Activated CD4-positive, alpha-beta memory T cell treated with anti-CD3 and anti-CD28 coated beads for 36 hours (primary cell): Measurements from ENCODE around the gene TAF4. TPM values are rescaled to one million over a fixed set of nuclear protein-coding genes. Genes with fewer than 3 reads are reported as not detected.

Experiments
- CTCF ChIA-PET: fragments of 350-600 bp; sonication (Branson Sonifier 250); formaldehyde crosslinking; loops from one replicate; lab custom pipeline; 2021; ENCODE audit warnings: antibody characterized with exemption, inconsistent platforms; lab: Charles Lee
- POLR2A ChIA-PET: fragments of 350-600 bp; sonication (Branson Sonifier 250); formaldehyde crosslinking; loops from one replicate; lab custom pipeline; 2021; ENCODE audit warnings: antibody characterized with exemption; lab: Charles Lee
- DNase-seq: peaks from one replicate; pipeline ENCODE4 v3.0.0-alpha.2; 2020
- H3K27ac Mint-ChIP-seq: one replicate; pipeline ENCODE4 v1.8.0; 2021; ENCODE audit warnings: mixed read lengths
- H3K27me3 Mint-ChIP-seq: one replicate; pipeline ENCODE4 v1.8.0; 2021; ENCODE audit warnings: mixed read lengths
- H3K36me3 Mint-ChIP-seq: one replicate; pipeline ENCODE4 v1.8.0; 2021; ENCODE audit warnings: mixed read lengths
- H3K4me1 Mint-ChIP-seq: one replicate; pipeline ENCODE4 v1.8.0; 2021; ENCODE audit warnings: low read depth, mixed read lengths
- H3K4me3 Mint-ChIP-seq: one replicate; pipeline ENCODE4 v1.8.0; 2021; ENCODE audit warnings: mild to moderate bottlenecking, mixed read lengths
- H3K9me3 Mint-ChIP-seq: one replicate; pipeline ENCODE4 v1.8.0; 2021; ENCODE audit warnings: mixed read lengths
- intact Hi-C: fragments of 100-400 bp; cut with micrococcal nuclease; formaldehyde crosslinking; loops from one replicate; pipeline ENCODE4 v1.15.1; 2023
- total RNA-seq, 2 experiments: library from RNA; stranded (reverse); gene quantifications; one replicate each; pipeline ENCODE4 v1.2.3, GENCODE V29; 2021

The TAF4 gene
- total RNA-seq, 2 experiments from 2014 or later: 15.3 to 17.0 TPM

DNA sequence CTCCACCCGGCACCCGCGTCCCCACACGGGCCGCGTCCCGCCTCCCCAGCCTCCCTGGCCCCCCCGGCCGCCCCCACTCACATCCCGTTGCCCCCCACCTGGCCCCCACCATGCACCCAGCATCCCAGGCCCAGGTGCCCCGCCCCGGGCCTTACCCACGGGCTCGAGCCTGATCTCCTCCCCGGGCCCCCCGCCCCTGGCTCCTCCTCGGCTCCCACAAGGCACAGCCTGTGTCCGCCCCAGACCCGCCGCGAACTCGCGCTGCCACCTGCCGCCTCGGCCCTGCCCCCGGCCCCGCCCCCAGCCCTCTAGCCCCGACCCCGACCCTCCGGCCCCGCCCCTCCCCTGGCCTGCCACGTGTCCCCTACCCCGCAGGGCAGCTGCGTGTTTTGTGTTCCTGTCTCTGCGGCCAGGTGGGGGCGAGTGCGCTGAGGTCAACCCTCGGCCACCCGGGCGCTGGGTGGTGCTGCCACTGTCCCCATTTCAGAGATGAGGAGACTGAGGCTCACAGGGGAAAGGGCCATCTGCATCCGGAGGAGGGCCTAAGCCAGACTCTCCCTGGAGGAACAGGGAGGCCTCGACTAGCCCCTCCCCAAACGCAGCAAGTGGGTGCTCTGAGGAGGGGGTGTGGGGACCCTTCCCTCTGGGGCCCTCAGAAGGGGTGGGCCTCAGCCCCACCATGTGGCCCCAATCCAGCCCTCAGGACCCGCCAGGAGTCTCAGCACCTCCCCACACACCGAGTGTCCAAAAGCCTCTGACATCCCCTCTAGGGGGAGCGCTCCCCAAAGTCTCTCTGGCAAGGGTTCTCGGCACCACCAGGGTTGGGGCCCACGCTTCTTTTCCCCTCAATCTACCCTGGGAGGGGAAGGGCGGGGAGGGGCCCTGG, 99.8 kb downstream of the TAF4 start:
- Mint-ChIP-seq H3K27ac (no peak overlapping the region), H3K4me1 (no peaks in the 10 kb centered on the region), H3K27me3 (peaks cover 24% of the 10 kb centered on the region), H3K4me3 (no peak overlapping the region), H3K9me3 (no peaks in the 10 kb centered on the region), H3K36me3 (no peaks in the 10 kb centered on the region)
- ChIA-PET POLR2A (no interaction called here), CTCF (no interaction called here)
- no peak for DNase-seq
- intact Hi-C loops: no loop called here

DNA sequence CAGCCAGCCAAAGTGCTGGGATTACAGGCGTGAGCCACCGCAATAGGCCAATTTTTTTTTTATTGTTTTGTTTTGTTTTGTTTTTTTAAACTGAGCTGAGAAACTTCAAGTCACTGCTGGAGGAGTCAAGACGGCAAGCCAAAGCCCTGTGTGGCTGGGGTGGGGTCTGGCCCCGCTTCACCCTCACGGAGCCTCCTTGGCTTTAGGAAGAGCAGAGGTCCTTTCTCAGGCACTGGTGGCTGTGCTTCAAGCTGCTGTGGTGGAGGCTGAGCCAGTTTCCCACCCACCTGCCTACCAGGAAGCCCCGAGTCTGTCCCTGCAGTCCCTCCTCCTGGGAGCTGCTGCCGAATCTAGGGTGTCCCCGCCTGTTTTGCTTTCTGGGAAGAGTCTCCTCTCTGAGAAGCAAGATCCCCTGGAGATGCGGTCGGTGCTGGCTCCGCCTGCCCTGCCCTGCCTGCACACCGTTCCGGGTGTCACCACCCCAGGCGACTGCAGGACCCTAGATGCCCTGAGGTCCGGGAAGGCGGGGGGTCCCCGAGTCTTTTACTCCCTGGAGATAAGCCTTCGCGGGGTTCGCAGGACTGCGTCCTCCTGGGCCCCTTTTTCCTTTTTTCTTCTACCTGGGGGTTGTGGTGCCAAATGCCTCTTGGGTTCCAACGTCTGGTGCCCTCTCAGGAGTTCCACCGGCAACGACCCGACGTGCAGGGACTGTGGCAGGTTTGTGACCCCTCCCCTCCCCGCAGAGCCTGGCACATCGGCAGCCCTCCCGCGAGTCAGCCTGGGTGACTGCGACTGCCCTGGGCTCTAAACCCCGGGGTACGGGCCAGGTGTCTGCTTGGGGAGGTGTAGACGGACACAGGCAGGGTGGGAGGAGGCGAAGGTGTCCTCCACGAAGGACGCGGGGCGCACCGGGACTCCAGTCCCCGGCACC, 100.7 kb downstream of the TAF4 start:
- ChIA-PET POLR2A (no interaction called here), CTCF (no interaction called here)
- H3K4me1 Mint-ChIP-seq: no peaks in the 10 kb centered on the region
- H3K27me3 Mint-ChIP-seq: peaks cover 24% of the 10 kb centered on the region
- no peaks in the 10 kb centered on the region for H3K9me3 Mint-ChIP-seq
- no peak overlapping the region for H3K4me3 Mint-ChIP-seq
- intact Hi-C loops: no loop called here
- H3K36me3 Mint-ChIP-seq: no peaks in the 10 kb centered on the region
- H3K27ac Mint-ChIP-seq: no peak overlapping the region
- DNase-seq: no peak

DNA sequence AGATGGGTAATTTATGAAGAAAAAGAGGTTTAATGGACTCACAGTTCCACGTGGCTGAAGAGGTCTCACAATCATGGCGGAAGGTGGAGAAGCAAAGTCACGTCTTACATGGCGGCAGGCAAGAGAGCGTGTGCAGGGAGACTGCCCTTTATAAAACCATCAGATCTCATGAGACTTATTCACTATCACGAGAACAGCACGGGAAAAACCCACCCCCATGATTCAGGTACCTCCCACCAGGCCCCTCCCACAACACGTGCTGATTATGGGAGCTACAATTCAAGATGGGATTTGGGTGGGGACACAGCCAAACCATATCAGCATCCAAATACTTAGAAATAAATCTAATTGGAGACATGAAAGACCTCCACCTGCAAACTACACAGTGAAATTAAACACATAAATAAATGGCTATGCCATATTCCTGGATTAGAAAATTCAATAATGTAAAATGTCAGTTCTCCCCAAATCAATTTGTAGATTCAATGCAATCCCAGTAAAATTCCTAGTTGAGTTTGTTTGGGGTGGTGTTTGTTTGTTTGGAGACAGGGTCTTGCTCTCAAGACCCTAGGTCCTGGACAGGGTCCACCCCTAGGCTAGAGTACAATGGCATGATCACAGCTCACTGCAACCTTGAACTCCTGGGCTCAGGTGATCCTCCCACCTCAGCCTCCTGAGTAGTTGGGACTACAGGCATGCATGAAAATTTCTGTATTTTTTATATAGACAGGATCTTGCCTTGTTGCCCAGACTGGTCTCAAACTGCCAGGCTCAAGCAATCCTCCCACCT, 101.6 kb downstream of the TAF4 start:
- Mint-ChIP-seq H3K9me3 (no peaks in the 10 kb centered on the region), H3K4me3 (no peak overlapping the region), H3K36me3 (no peaks in the 10 kb centered on the region), H3K27ac (no peak overlapping the region), H3K4me1 (no peaks in the 10 kb centered on the region), H3K27me3 (peaks cover 24% of the 10 kb centered on the region)
- no peak for DNase-seq
- ChIA-PET CTCF (no interaction called here), POLR2A (no interaction called here)
- intact Hi-C loops: no loop called here

DNA sequence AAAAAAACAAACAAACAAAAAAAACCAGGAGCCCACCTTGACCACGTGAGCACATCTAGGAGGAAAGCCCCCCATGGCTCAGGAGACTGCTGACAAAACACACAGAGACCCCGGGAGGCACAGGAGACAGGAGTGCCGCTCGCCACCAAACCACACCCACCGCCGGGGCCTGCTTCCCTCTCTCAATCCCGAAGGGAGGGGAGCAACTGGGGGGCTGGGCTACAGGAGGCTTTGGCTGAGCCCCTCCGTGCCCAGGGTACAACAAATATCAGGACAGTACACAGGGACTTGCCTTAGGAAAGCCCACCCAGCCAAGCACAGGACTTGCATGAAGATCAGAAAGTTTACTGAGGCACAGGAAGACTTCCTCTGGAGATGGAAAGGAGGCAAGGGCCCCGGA, 102.5 kb downstream of the TAF4 start:
- CTCF ChIA-PET: no interaction called here
- H3K36me3 Mint-ChIP-seq: no peaks in the 10 kb centered on the region

DNA sequence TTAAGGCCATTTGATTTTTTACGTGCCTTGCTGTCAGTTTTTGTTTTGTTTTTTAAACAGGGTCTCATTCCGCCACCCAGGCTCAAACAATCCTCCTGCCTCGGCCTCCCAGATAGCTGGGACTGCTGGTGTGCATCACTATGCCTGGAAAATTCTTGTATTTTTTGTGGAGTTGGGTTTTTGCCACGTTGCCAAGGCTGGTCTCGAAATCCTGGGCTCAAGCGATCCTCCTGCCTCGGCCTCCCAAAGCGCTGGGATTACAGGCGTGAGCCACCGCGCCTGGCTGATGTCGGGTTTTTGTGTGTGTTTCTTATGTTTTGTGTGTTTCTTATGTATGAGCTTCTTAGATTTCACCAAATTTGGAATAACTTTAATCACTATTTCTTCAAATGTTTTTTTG, 104.8 kb downstream of the TAF4 start:
- H3K27ac Mint-ChIP-seq: no peak overlapping the region
- POLR2A ChIA-PET: no interaction called here
- H3K36me3 Mint-ChIP-seq: no peaks in the 10 kb centered on the region
- no peak for DNase-seq
- intact Hi-C loops: no loop called here
- CTCF ChIA-PET: no interaction called here
- H3K4me1 Mint-ChIP-seq: no peaks in the 10 kb centered on the region
- no peaks in the 10 kb centered on the region for H3K9me3 Mint-ChIP-seq
- H3K27me3 Mint-ChIP-seq: peaks cover 18% of the 10 kb centered on the region
- H3K4me3 Mint-ChIP-seq: no peak overlapping the region

More for the DNA sequence above, 102.5 kb downstream of the TAF4 start:
- Mint-ChIP-seq H3K27me3 (peaks cover 24% of the 10 kb centered on the region), H3K9me3 (no peaks in the 10 kb centered on the region), H3K4me3 (no peak overlapping the region), H3K27ac (no peak overlapping the region), H3K4me1 (no peaks in the 10 kb centered on the region)
- DNase-seq: peak; percentile 5
- intact Hi-C loops: no loop called here
- POLR2A ChIA-PET: no interaction called here

DNA sequence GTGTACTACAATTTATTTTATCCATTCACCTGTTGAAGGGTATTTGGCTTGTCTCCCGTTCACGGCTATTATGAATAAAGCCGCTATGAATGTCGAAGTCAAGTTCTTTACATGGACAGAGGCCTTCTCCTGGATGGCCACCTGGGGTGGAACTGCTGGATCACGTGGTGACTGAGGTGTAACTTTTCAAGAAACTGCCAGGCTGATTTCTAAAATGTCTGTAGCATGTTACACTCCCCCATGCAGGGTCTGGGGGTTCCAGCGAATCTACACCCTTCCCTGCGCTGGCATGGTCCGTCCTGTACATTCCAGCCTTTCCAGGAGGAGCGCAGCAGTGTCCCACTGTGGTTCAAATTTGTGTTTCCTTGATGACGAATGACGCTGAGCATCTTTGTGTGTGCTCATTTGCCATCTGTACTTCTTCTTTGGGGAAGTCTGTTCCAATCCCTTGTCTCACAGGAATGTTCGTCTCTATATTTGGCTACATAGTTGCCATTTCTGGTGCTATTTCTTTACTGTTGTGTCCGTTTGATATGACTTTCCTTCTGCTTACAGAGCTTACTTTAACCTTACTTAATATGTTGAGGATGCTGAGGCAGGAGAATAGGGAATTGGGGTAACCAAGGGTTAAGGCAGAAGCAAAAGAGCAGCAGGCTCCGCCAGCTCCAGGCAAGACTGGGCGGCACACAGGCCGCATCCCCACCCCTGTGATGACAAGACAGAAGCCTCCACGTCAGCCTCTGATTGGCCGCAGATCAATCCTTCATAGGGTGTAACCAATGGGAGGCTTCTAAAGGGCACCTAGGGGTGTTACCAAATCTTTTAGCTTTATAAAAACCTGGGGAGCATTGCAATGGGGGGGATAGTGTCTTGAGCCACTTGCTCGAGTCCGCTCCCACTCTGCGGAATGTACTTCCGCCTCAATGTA, 106.6 kb downstream of the TAF4 start:
- POLR2A ChIA-PET: no interaction called here
- CTCF ChIA-PET: no interaction called here
- peak; percentile 1 for DNase-seq
- Mint-ChIP-seq H3K36me3 (no peaks in the 10 kb centered on the region), H3K9me3 (no peaks in the 10 kb centered on the region), H3K4me3 (no peak overlapping the region), H3K27ac (no peak overlapping the region), H3K27me3 (peaks cover 22% of the 10 kb centered on the region), H3K4me1 (no peaks in the 10 kb centered on the region)
- intact Hi-C loops: no loop called here

DNA sequence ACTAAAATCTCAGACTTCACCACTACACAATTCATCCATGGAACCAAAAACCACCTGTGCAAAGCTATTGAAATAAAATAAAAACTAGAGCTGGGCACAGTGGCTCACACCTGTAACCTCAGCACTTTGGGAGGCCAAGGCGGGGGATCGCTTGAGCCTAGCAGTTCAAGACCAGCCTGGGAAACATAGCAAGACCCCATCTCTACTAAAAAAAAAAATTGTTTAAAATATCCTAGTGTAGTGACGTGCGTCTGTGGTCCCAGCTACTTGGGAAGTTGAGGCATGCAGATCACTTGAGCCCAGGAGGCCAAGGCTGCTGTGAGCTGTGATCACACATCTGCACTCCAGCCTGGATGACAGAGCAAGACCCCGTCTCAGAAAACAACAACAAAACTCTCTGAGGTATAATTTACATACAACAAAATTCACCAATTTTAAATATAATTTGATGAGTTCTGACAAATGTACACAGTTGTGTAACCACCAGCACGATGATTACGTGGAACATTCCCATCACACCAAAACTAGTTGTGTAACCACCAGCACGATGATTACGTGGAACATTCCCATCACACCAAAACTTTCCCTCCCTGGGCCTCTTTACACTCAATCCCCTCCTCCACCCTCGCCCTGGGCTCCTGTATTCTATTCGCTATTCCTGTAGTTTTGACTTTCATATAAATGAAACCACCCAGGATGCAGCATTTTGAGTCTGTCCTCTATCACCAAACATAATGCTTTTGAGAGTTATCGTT, 107.5 kb downstream of the TAF4 start:
- Mint-ChIP-seq H3K27ac (no peak overlapping the region), H3K4me3 (no peak overlapping the region), H3K27me3 (peaks cover 21% of the 10 kb centered on the region), H3K4me1 (no peaks in the 10 kb centered on the region), H3K36me3 (no peaks in the 10 kb centered on the region), H3K9me3 (no peaks in the 10 kb centered on the region)
- ChIA-PET CTCF (no interaction called here), POLR2A (no interaction called here)
- peak; percentile 10 for DNase-seq
- intact Hi-C loops: no loop called here

DNA sequence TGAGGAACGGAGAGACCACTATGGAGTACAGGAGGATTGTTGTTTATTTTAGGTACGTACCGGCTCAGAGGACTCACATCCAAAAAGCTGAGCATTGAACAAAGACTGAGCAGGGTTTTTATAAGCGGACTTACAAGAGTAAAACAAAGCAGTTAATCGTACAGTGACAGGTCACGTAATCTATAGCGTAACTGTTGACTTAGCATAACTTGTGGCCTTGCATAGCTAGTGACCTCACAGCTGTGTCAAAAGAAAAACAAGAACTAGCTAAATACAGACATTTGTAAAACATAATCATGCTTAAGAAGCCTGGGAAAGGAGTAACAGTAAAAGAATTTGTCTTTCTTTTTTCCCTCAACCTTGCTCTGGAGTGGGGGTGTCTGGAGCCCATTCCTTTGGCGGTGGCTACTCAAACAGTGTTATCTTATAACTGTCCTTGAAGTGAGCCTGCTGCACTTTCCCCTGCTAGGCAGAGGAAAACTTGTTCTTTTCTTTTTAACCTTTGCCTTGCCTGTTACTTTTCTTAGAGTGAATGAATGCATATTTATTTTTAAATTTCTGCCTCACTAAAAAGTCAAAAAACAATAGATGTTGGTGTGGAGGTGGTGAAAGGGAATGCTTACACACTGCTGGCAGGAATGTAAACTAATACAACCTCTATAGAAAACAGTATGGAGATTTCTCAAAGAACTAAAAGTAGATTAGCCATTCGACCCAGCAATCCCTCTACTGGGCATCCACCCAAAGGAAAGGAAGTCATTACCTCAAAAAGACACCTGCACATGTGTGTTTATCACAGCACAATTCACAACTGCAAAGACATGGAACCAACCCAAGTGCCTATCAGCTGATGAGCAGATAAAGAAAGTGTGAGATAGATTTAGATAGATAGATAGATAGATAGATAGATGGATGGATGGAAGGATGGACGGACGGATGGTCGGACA, 109.0 kb downstream of the TAF4 start:
- H3K4me1 Mint-ChIP-seq: no peaks in the 10 kb centered on the region
- intact Hi-C loops: no loop called here
- no peak overlapping the region for H3K4me3 Mint-ChIP-seq
- POLR2A ChIA-PET: no interaction called here
- no peak overlapping the region for H3K27ac Mint-ChIP-seq
- H3K36me3 Mint-ChIP-seq: no peaks in the 10 kb centered on the region
- H3K27me3 Mint-ChIP-seq: peaks cover 25% of the 10 kb centered on the region
- CTCF ChIA-PET: no interaction called here
- no peaks in the 10 kb centered on the region for H3K9me3 Mint-ChIP-seq
- DNase-seq: no peak

DNA sequence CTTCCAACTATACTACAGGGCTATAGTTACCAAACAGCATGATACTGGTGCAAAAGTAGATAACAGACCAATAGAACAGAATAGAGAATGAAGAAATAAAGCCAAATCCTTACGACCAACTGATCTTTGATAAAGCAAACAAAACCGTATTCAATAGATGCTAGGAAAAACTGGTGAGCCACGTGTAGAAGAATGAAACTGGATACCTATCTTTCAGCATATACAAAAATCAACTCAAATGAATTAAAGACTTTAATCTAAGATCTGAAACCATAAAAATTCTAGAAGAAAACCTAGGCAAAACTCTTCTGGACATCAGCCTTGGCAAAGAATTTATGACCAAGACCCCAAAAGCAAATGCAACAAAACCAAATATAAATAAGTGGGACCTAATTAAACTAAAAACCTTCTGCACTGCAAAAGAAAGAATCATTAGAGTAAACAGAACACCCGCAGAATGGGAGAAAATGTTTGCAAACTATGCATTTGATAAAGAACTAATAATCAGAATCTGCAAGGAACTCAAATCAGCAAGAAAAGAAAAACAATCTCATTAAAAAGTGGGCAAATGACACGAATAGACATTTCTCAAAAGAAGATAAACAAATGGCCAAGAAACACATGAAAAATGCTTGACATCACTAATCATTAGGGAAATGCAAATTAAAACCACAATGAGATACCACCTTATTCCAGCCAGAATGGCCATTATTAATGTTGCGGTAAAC, 109.8 kb downstream of the TAF4 start:
- Mint-ChIP-seq H3K4me3 (no peak overlapping the region), H3K27ac (no peak overlapping the region), H3K36me3 (no peaks in the 10 kb centered on the region), H3K27me3 (peaks cover 25% of the 10 kb centered on the region), H3K9me3 (no peaks in the 10 kb centered on the region), H3K4me1 (no peaks in the 10 kb centered on the region)
- CTCF ChIA-PET: no interaction called here
- no peak for DNase-seq
- POLR2A ChIA-PET: no interaction called here
- intact Hi-C loops: no loop called here
